Measurements from ENCODE around the gene CNTNAP2.
"Not testable (repeated sequence)": the region's sequence is repeated elsewhere in the genome, so short reads cannot be mapped to it uniquely, and the experiment has no call there.

CNTNAP2 gene

DNA sequence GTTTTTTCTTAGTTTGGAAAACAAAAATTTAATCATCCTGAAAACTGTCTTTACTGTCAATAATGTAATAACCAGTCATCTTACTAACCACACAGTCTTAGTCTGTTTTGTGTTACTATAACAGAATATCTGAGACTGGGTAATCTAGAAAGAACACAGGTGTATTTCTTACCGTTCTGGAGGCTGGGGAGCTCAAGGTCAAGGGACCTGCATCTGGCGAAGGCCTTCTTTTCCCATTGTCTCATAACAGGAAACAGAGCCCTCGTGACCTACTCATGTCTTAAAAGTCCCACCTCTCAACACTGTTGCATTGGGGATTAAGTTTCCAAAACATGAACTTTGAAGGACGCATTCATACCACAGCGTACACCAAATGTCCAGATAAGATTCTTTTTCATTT lies 932.3 kb downstream of the CNTNAP2 start:
- DNase-seq, result no peak

DNA sequence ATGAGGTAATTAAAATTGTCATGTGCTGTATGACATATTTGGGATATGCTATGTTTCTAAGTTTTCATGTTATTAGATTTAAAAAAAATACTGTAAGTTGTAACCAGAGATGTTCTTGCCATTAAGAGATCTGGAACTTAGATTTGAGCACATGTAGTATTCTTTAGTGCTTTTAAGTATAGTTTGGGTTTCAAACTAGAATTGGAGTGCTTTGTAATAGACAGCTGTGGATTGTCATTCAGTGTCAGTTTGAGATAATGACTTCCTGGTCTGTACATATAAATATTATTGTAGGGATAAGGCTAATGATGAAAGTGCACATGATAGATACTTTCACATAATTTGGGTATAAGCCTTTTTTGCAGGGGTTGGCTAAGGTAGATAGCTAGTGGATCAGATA lies 936.2 kb downstream of the CNTNAP2 start:
- DNase-seq, result no peak

DNA sequence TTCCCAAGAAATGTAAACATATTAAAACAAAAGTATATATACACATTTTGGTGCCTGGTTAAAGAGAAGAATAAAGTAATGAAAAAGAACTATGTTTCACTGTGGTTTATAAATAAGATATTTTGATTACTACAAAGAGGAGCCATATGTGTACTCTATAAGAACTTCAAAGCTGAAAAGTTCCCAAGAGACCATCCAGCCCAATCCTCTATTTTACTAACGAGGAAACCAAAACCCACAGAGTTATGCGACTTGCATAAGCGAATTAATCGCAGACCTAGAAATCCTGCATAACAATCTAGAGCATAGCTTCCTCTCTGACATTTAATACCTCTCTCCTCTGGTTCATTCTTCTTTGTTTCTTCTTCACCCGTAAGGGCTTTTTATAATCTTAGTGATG lies 937.1 kb downstream of the CNTNAP2 start:
- DNase-seq, result peak; percentile 20

DNA sequence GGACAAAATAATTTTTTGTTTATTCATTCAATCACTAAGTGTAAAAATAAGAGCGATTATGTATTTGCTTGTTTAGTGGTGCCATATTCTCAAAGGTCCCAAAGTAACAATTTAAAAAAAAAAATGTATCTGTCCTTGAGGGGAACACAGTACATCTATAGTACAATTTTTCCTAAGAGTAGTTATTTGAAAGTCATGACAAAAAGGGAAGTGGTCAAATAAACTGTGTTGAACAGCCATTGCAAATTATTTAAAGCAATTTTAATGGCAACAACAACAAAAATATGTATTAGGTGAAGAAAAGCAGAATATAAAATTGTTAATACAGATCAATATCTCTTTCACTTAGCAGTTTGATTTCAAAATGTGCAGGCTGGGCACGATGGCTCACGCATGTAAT lies 943.5 kb downstream of the CNTNAP2 start:
- no peak for DNase-seq

DNA sequence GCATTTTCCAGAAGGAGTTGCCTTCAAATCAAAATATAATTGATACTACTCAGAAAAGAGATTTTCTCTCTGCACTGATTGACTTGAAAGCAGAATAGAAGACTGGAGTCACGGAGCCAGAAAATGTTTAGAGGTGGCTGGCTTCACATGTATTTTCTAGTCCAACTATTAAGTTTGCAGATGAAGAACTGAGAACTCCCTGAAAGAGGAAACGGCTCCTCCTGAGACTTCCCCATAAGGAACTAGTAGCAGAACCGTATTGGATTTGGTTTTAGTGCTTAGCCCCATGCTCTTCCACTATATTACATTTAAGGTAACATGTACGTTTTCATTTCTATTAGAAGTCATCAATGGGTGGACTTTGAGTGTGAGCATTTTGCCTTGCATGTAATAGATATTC lies 946.3 kb downstream of the CNTNAP2 start:
- no peak for DNase-seq

DNA sequence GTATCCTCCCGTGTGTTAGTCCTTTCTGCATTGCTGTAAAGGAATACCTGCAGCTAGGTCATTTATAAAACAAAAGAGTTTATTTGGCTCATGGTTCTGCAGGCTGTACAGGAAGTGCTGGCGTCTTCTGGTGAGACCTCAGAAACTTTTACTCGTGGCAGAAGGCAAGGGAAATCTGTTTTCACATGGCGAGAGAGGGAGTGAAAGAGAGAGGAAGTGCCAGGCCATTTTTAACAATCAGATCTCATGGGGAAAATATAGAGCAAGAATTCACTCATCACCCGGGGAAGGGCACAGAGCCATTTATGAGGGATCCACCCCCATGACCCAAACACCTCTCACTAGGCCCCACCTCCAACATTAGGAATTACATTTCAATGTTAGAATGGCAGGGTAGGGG lies 952.2 kb downstream of the CNTNAP2 start:
- no peak for DNase-seq

DNA sequence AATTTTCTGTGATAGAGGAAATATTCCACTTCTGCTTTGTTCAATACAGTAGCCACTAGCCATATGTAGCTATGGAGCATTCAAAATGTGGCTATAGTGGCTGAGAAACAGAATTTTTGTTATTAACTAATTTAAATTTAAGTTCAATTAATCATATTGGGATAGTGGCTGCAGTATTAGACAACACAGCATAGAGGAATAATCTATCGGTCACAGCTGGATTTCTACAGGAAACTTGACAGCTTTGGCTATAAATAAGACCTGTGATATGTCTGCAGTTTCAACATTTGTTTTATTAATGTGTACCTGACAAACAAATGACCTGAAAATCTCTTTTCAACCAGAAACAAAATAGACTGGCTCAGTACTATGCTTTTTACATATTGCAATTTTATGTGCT lies 953.2 kb downstream of the CNTNAP2 start:
- DNase-seq, result no peak

DNA sequence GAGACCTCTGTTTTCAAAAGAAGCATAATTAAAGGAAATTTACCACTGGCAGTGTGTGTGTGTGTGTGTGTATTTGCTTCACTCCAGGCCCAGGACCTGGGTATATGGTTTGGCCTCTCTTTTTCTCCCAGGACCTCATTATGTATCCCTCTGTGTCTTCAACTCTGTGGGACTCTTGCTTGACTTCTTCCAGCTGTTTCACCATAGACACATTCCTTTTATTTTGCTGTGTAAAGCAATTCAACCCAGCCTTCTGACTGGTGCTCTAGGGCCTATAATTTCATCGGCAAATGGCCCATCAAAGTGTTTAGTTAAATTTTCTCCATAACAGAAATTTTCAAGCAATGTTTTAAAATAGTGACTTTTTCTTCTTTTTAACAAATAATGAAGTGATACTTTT lies 954.3 kb downstream of the CNTNAP2 start:
- DNase-seq, result no peak

DNA sequence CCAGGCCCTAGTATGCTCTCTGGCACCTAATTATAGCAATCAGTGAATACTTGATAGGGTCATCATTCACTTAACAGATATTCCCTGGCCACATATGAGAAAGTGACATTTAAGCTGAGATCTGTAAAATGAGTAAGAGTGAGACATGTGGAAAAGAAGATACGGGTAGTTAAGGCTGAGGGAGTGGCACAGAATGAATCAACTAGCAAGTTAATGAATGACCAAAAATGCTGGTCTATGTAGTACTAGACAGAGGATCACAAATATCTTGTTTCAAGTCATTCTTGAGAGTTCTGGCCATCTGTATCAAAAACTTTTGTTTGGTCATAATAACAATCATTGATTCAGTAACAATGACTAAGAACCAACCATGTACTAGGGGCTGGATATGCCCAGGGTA lies 954.9 kb downstream of the CNTNAP2 start:
- no peak for DNase-seq

DNA sequence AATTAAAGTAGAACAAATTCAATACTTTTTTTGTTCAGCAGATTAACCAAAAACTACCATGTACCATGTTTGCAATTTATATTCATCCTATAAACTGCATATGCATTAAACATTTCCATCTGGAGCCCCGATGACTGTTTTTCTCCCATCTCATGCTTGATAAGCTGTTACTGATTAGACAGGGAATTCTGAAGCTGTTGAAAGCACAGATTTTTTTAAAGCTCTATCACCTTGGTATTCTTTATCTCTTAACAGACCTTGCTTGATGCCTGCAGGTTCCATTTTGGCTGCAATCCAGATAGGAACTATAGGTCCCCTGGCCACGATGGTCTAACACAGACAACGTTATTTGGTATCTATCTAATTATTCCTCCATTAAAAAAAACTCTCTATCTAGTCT lies 961.7 kb downstream of the CNTNAP2 start:
- no peak for DNase-seq

DNA sequence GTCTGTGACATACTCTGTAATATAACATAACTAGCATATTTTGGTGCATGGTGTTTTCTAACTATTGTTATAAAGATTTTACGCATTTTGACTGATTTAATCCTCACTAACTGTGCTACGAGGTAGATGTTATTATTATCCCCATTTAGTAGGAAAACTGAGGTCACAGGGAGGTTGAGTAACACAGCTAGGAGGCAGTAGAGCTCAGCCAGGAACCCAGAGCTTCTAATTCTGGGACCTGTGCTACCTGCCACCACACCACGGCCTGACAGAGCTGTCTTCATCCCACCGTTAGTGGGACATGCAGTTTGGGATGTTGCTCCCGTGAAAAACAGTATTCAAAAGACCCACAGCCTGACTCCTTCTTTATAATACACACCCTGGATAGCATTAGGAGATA lies 962.5 kb downstream of the CNTNAP2 start:
- no peak for DNase-seq

DNA sequence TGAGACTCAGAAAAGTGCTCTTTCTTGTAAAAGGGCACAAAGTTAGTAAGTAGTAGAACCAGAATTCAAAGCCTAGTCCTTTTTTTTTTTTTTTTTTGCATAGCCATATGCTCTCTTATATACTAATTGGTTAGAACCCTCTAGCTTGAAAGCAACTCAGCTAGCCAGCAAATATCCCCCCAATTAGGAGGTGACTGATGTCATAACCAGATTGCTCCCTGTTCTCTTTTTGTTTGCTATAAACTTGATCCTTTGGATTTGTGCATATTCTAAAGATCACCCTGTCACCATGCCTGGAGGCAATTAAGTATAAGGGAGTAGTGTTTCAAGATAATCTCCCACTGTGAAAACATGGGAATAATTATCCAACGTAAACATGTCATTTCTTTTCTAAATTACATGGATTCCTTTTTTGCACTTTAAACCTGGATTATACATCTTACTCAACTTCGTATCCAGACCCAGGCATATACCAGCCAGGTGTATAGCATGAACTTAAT lies 963.4 kb downstream of the CNTNAP2 start:
- peak; percentile 3 for DNase-seq

DNA sequence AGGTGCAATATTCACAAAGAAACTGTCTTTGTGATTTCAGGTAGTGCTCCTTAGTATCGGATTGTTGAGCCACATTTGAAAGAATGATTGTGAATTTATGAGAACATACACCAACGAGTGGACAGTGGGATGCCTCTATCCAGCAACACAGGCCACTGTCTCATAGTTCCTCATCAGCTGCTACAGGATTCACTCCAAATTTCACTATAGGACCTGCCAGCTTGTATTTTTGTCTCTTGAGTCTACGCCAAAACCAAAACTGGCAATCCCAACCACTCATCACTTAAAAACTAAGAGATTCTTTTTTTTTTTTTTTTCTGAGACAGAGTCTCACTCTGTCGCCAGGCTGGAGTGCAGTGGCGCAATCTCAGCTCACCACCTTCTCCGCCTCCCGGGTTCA lies 964.5 kb downstream of the CNTNAP2 start:
- no peak for DNase-seq

DNA sequence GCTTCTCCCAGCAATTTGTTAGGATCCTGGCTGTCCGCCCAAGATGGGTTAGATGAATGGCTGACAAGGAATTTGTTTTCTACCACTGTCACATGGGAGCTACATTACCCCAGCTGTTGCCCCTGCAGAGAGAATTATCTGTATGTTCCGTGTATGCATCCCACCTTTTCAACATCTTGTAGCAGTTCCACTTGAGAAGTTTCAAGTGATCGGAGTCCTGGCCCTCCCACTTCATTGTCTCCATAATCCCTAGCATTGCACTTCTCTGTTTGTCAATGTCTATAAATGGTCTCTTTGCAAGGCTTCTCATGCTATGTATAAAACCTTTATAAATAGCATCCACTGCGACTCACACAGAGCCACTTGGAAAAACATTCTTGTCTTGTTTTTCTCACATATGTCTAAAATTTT lies 972.5 kb downstream of the CNTNAP2 start:
- no peak for DNase-seq

DNA sequence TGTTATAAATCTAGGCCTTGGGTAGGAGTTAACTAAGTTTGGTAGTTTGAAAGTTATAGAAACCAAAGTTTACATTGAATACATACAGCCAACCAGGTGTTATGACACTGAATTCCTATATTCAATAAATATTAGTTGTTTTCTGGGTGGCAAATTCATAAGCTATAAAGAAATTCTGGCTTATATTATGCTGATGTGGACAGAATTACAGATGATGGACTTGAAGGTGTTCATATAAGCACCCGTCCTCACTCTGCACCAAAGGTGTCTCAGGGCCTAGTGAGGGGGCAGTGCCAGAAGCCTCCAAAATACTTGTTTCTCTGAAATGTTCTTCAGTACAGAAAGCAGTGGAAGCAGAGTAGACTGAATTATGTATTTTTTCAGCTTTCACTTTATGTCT lies 973.0 kb downstream of the CNTNAP2 start:
- DNase-seq, result no peak

DNA sequence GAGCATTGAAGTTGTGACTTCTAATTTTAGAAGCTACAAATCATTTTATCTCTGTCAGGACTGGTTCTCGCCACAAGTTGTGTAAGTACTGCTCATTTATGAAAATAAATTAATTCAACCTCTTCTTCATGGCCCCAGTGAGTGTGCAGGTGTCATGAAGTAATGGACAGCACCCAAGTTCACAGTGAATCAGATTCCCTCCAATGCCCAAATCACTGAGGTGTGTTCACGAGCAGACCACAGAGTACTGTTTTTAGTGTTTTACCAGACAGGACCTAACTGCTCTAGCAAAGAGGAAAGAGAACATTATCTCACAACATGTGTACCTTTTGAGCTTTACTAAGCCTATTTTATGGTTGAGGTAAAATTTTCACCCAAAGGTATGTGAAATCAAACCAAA lies 980.0 kb downstream of the CNTNAP2 start:
- no peak for DNase-seq

DNA sequence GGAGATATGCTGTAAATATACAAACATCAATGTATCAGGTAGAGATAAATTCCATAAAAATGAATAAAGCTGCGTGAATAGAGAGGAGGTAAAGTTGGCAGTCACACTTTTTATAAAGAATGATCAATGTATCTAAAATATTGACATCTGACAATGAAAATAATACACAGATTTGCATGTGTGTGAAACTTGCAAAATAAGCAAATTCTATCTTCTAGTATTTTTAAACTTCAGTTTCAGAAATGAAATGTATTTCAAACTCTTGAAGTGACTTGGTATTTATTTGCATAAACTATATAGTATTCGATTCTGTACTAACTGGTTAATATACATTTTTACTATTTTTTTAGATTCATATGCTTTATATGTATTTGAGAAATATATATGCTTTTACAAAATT lies 986.6 kb downstream of the CNTNAP2 start:
- no peak for DNase-seq

DNA sequence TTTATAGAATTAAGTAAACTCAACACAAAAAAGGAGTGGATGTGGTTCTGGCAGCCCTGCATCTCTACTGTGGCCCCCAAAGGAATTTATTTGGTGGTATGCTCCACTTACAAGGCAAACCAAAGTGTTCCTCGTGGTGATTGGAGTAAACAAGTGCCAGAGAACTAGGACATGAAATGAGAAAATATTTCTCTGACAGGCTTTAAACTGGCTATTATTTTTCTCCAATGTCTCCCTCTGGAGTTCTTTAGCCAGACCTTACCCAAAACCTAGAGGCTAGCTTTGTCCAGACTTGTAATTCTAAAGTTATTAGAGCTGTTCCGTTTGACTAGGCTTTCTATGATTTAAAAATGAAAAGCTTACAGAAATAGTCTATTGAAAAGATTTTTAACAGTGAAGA lies 990.1 kb downstream of the CNTNAP2 start:
- DNase-seq, result no peak

DNA sequence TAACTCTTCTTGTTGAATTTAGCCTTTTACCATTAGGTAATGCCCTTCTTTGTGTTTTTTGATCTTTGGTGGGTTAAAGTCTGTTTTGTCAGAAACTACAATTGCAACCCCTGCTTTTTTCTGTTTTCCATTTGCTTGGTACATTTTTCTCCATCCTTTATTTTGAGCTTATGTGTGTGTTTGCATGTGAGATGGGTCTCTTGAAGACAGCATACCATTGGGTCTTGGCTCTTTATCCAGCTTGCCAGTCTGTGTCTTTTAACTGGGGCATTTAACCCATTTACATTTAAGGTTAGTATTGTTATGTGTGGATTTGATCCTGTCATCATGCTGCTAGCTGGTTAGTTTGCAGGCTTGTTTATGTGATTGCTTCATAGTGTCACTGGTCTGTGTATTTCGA lies 997.9 kb downstream of the CNTNAP2 start:
- DNase-seq, result not testable (repeated sequence)

DNA sequence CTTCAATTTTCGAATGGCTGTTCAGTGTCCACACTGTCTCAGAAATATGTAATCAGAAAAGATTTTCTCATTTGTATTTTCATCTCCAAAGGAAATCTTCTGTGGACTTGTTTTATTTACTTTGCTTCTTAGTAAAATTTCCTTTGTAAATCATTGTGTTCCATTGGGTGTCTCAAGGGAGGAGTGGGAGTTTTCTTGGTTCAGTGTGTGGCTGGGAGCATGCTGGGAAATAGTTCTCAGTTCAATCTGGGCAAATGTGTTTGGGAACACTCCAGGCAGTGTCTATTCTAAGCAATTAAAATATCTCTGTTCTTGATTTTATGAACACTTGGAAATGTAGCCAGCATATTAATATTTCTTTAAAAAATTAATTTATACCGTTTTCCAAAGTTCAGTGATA lies 1019.8 kb downstream of the CNTNAP2 start:
- DNase-seq, result no peak

DNA sequence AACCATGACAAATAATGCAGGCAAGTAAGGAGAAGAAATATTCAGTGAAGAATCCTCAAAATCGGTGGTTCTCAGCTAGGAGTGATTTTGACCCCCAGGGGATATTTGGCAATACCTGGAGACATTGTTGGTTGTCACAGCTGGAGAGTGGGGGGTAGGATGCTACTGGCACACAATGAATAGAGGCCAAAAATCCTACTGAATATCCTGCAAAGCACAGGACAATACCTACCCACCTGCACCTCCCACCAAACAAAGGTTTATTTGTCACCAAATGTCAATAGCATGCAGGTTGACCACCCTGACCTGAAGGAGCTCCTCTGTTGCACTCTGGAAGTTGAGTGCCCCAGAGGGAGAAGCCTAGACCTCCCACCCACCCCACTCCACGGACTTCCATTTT lies 1028.6 kb downstream of the CNTNAP2 start:
- no peak for DNase-seq

DNA sequence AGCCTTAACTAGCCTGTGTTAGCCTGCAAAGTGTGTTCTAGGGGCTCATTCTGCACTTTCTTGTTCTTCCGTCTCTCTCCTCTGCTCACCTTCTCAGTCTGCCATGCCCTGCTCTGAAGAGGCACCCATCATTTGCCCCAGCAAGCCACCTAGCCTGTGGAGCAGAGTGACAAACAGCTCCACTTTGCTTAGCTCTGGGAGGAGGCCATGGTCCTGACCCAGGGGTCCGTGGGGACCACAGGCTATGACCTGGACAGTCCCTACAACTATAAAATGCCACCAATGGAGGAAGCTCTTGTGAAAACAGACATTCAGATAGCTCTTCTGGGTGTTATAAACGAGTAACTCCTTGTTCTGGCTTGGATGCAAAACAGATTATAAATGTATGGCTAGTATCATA lies 1029.6 kb downstream of the CNTNAP2 start:
- DNase-seq, result no peak

DNA sequence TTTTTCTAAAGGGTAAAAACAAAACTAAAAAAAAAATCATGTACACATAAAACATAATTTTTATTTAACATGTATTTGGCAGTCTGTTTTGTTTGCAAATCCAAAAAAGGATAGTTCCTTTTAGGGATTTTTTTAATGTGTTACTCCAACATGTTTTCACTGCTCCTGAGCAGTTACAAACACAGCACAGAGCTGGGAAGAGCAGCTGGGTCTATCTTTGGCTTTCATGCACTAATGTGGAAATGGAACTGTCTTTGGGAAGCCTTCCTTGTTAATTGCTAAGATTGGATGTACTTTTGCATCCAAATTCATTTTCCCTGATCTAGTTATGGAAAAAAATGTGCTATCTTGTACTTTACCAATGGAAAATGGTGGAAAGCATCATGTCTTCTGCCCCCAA lies 1035.1 kb downstream of the CNTNAP2 start:
- DNase-seq, result no peak

DNA sequence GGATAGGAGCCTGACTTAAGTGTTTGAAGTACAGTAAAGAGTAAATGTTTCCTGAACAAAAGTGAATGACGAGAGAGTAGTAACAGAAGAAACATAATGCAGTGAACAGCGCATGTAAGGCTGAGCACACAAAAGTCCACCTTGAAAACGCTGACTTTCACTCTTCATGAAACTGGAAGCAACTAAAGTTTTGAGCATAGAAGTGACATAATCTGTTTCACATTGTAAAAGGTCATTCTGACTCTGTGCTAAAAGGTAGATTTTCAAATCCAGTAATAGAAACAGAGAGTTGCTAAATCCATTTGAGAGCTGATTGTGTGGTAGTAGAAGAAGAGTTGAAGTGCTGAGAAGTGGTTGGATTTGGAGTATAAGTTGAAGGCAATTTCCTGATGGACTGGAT lies 1037.0 kb downstream of the CNTNAP2 start:
- DNase-seq, result no peak

DNA sequence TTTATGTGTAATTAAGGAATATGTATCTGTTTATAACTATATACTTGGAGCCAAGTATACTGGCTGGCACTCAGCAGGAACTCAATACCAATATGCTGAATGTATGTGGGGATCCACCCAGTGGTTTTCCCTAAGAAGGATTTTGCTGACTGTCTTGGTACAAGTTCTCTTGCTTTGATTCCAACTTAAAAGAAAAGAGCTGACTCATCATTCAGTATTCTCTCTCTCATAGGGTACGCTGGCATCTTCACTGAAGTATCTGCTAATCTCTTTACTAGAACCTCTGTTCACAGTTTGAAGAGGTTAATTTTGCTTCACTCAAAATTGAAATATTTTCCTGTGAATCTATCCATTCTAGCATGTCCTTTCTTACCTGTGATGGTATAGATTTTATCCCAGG lies 1044.8 kb downstream of the CNTNAP2 start:
- no peak for DNase-seq

DNA sequence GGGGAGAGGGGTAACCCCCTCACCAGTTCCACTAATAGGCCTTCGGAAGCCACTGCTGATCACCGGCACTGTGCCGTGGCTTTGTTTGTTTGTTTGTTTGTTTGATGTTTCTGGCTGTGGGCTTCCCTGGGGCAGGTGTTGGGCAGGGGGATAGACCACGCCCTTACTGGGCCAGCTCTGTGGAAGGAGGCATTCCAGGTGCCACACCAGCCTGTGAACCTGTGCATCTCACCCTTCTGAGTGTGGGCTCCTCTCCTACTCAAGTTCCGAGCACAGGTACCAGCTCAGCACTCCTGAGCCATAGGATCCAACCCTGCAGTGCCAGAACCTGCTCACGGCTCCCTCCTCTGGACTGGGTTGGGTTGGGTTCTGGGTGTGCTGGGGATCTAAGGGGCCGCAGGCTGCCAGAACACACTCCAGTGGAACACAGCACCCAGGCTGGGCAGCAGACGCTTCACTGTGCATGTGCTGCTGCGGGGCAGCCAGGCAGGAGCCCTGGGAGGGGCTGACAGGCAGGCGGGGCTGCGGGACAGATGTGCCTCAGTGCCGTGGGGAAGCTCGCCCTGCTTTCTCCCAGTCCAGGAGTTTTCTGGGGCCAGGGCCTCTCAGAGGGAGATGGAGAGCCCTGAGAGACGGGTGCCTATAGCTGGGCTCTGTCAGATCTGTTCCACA lies 1053.9 kb downstream of the CNTNAP2 start:
- no peak for DNase-seq
